Keratinocyte (primary cell): ENCODE results near the gene FAM219B.

Experiments
- CTCF ChIP-seq, 3 experiments: IDR thresholded peaks in 1 of 3; conservative IDR thresholded peaks in 1 of 3; optimal IDR thresholded peaks in 1 of 3; 2 replicates in 2 of 3; 3 replicates in 1 of 3; pipeline versions ENCODE3 to v1.5.1; 2011; ENCODE audit warnings: low read length in 3 of 3, mild to moderate bottlenecking in 3 of 3, moderate library complexity in 2 of 3, control low read depth in 1 of 3, inconsistent platforms in 1 of 3; ENCODE audit not compliant: insufficient read depth in 2 of 3; ENCODE audit errors: extremely low read depth in 1 of 3
- EZH2 ChIP-seq: IDR thresholded peaks from one replicate; pipeline ENCODE4 v1.6.1; 2012; ENCODE audit warnings: inconsistent platforms, mild to moderate bottlenecking, low read length, moderate library complexity

- no peak for TF ChIP-seq CTCF (optimal IDR thresholded peaks at IDR 0.05 in 1 of 3, IDR thresholded peaks at IDR 0.05 in 1 of 3, conservative IDR thresholded peaks at IDR 0.05 in 1 of 3; ENCODE audit: extremely low read depth in 1 of 3, insufficient read depth in 2 of 3, low read length in 3 of 3)
- no peak for TF ChIP-seq EZH2
Measured at GRCh38 chr15:74855857-74856256, 50.8 kb downstream of the FAM219B start.
